ENCODE measurements around the gene ANKRD23. TPM values are rescaled to one million over a fixed set of nuclear protein-coding genes. Genes with fewer than 3 reads are reported as not detected.

The ANKRD23 gene
- total RNA-seq, 1 experiment from 2014 or later = 7.5 TPM

DNA sequence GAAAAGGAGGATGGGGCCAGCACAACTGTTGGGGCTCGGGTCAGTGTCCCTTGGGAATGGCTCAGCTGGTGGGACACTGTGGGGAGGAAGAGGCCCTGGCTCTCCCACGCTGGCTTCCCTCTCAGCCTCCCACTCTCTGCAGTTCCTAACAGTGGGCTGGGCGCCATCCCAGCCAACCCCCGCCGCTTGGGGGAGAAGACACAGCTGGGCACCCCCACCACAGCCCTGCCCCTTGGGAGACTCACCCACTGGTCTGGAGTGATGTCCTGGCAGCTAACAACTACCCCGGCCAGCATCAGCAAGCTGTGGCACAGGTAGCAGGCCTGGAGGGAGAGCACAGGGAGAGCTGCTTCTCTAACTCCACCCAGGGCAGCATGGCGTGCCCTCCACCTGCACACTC, 34.4 kb upstream of the ANKRD23 start:
- Mint-ChIP-seq H3K9me3 (ENCODE audit: low read depth, unreplicated experiment) (no peaks in the 10 kb centered on the region), H3K27ac (ENCODE audit: unreplicated experiment) (no peak overlapping the region), H3K36me3 (ENCODE audit: insufficient read depth, unreplicated experiment) (no peaks in the 10 kb centered on the region), H3K4me1 (ENCODE audit: low read depth, unreplicated experiment) (no peaks in the 10 kb centered on the region), H3K27me3 (ENCODE audit: unreplicated experiment) (peaks cover 53% of the 10 kb centered on the region), H3K4me3 (ENCODE audit: low read depth, unreplicated experiment) (no peak overlapping the region)
- no peak for TF ChIP-seq CTCF (IDR thresholded peaks at IDR 0.05; ENCODE audit: unreplicated experiment)
- DNase-seq = no peak
- CTCF ChIA-PET = interaction anchor here (0.6 kb wide), 1 partner anchor 126 kb away, joined by 4 read pairs; no protein-coding TSS in a partner anchor
- intact Hi-C loops (cut with micrococcal nuclease; ENCODE audit: unreplicated experiment) = no loop called here
- BruUV-seq (replicated peaks) = no TSS peak

DNA sequence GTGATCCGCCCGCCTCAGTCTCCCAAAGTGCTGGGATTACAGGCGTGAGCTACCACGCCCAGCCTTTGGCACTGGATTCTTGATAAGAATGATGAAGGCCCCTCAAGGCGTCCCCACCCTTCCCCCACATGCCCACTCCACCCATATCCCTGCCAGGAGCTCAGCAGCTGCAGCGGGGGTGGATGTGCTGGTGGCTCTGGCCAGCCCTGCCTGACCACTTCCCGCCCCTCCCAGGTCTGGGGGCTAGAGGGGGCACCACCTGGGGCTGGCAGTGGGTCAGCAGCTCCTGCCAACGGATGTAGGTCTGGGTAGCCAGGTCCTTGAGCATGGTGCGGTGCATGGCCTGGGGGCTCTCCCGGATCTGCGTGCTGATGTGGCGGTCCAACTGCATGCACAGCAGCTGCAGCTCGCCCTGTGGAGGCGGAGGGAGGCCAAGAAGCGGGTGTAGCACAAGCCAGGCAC, 33.8 kb upstream of the ANKRD23 start:
- Mint-ChIP-seq H3K9me3 (ENCODE audit: low read depth, unreplicated experiment) (no peaks in the 10 kb centered on the region), H3K4me3 (ENCODE audit: low read depth, unreplicated experiment) (no peak overlapping the region), H3K27ac (ENCODE audit: unreplicated experiment) (no peak overlapping the region), H3K4me1 (ENCODE audit: low read depth, unreplicated experiment) (no peaks in the 10 kb centered on the region), H3K36me3 (ENCODE audit: insufficient read depth, unreplicated experiment) (no peaks in the 10 kb centered on the region), H3K27me3 (ENCODE audit: unreplicated experiment) (peaks cover 53% of the 10 kb centered on the region)
- CTCF ChIA-PET = no interaction called here
- no peak for DNase-seq
- TF ChIP-seq CTCF (IDR thresholded peaks at IDR 0.05; ENCODE audit: unreplicated experiment) = no peak
- intact Hi-C loops (cut with micrococcal nuclease; ENCODE audit: unreplicated experiment) = no loop called here
- no TSS peak for BruUV-seq (replicated peaks)

- H3K36me3 Mint-ChIP-seq (ENCODE audit: insufficient read depth, unreplicated experiment) = no peaks in the 10 kb centered on the region
- H3K4me1 Mint-ChIP-seq (ENCODE audit: low read depth, unreplicated experiment) = no peaks in the 10 kb centered on the region
- DNase-seq = no peak
- intact Hi-C loops (cut with micrococcal nuclease; ENCODE audit: unreplicated experiment) = no loop called here
- peaks cover 53% of the 10 kb centered on the region for H3K27me3 Mint-ChIP-seq (ENCODE audit: unreplicated experiment)
- no TSS peak for BruUV-seq (replicated peaks)
- no peak for TF ChIP-seq CTCF (IDR thresholded peaks at IDR 0.05; ENCODE audit: unreplicated experiment)
- no peak overlapping the region for H3K27ac Mint-ChIP-seq (ENCODE audit: unreplicated experiment)
- CTCF ChIA-PET = no interaction called here
- no peaks in the 10 kb centered on the region for H3K9me3 Mint-ChIP-seq (ENCODE audit: low read depth, unreplicated experiment)
- no peak overlapping the region for H3K4me3 Mint-ChIP-seq (ENCODE audit: low read depth, unreplicated experiment)
These were observed 33.2 kb upstream of the ANKRD23 start for GRCh38 chr2:96877042-96877451.

GRCh38 chr2:96876269-96877041, 32.6 kb upstream of the ANKRD23 start:
- TF ChIP-seq CTCF (IDR thresholded peaks at IDR 0.05; ENCODE audit: unreplicated experiment) = no peak
- DNase-seq = no peak
- CTCF ChIA-PET = interaction anchor here (0.7 kb wide), 1 partner anchor 113 kb away, joined by 3 read pairs; no protein-coding TSS in a partner anchor
- Mint-ChIP-seq H3K4me3 (ENCODE audit: low read depth, unreplicated experiment) (no peak overlapping the region), H3K27ac (ENCODE audit: unreplicated experiment) (no peak overlapping the region), H3K36me3 (ENCODE audit: insufficient read depth, unreplicated experiment) (no peaks in the 10 kb centered on the region), H3K4me1 (ENCODE audit: low read depth, unreplicated experiment) (no peaks in the 10 kb centered on the region), H3K9me3 (ENCODE audit: low read depth, unreplicated experiment) (no peaks in the 10 kb centered on the region), H3K27me3 (ENCODE audit: unreplicated experiment) (peaks cover 52% of the 10 kb centered on the region)
- BruUV-seq (replicated peaks) = no TSS peak
- intact Hi-C loops (cut with micrococcal nuclease; ENCODE audit: unreplicated experiment) = no loop called here
